Vagina (tissue), 2 donors: ENCODE measurements around the gene RFX4. TPM values are rescaled to one million over a fixed set of nuclear protein-coding genes. Genes with fewer than 3 reads are reported as not detected.

ENCODE experiments used
- DNase-seq, 2 donors: peaks; one replicate each; pipeline ENCODE4 v3.0.0-alpha.2; 2017; ENCODE audit errors: extremely low spot score in 2 of 2
- H3K27ac ChIP-seq: fragments of 200-600 bp; sonication (generic); one replicate; pipeline ENCODE4 v1.5.1; 2019
- H3K27me3 ChIP-seq: fragments of 200-600 bp; sonication (generic); one replicate; pipeline ENCODE4 v1.5.1; 2019
- H3K36me3 ChIP-seq, 2 donors: fragments of 200-600 bp; sonication (generic); one replicate each; pipeline ENCODE4 v1.5.1; 2017 to 2019
- H3K4me1 ChIP-seq: fragments of 200-600 bp; sonication (generic); one replicate; pipeline ENCODE4 v1.5.1; 2019
- H3K4me3 ChIP-seq, 2 donors: fragments of 200-600 bp; sonication (generic); 1 replicate in 1 of 2; 2 replicates in 1 of 2; pipeline ENCODE4 v1.5.1; 2016 to 2019
- H3K9me3 ChIP-seq: fragments of 200-600 bp; sonication (generic); one replicate; pipeline ENCODE4 v1.5.1; 2019
- POLR2A ChIP-seq, 2 donors: fragments of 450-650 bp; IDR thresholded peaks; one replicate each; pipeline ENCODE4 v1.6.1; 2017; ENCODE audit warnings: antibody characterized with exemption in 2 of 2, mild to moderate bottlenecking in 2 of 2, moderate library complexity in 2 of 2
- POLR2AphosphoS5 ChIP-seq, 2 donors: sonication (generic); formaldehyde crosslinking; IDR thresholded peaks; one replicate each; pipeline ENCODE4 v1.9.0; 2017; ENCODE audit warnings: antibody characterized with exemption in 2 of 2, mild to moderate bottlenecking in 2 of 2, low read depth in 1 of 2; ENCODE audit not compliant: insufficient read depth in 1 of 2
- intact Hi-C: fragments of 100-400 bp; cut with DNase I; formaldehyde crosslinking; loops from one replicate; pipeline ENCODE4 v1.15.1; 2023
- total RNA-seq: library from RNA; depleted of rRNA; stranded (reverse); fragments of >200 nt; gene quantifications from one replicate; pipeline ENCODE4 v1.2.3, GENCODE V29; 2016
- TF ChIP-seq, protein P1 (sequence below), 3 experiments: fragments of 450-650 bp in 2 of 3; fragments of 200-600 bp in 1 of 3; sonication (generic) in 1 of 3; IDR thresholded peaks; one replicate each; pipeline ENCODE4 v1.5.1; 2017 to 2019; ENCODE audit warnings: antibody characterized with exemption in 3 of 3, mild to moderate bottlenecking in 2 of 3, moderate library complexity in 2 of 3

RFX4 gene
- total RNA-seq, 1 donor from 2014 or later, result not detected

DNA sequence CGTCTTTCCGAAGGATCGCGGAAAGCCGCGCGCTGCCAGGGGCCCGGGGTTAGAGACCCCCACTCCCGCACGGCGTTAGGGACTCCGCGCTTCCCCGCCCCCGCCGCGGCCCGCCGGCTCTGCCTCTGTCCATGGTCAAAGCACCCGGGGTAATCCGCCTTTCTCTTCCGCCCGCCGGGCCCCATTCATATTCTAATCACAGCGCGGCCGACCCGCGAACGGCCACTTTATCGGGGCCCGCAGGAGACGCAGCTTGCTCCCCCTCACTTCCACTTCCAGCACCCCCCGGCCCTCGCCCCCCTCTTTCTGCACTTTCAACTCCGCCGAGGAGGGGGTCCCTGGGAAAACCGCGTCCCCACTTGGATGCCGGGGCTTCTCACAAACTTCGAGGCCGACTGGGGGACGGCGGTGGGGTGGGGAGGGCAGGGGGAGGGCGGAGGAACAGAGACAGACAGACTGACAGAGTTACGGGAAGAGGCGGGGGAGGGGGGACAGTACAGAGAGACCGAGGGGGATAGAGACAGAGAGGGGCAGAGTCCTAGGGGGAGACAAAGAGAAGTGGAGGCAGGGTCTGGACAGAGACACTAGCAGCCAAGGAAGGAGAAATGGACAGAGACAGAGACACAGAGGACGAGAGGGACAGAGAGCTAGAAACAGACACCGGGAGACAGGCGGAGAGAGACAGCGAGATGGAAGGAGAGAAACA, 1.1 kb upstream of the RFX4 start:
- peaks cover 57% of the 10 kb centered on the region for H3K4me1 ChIP-seq
- intact Hi-C loops, result no loop called here
- no peaks in the 10 kb centered on the region for H3K9me3 ChIP-seq
- DNase-seq, result no peak
- H3K27ac ChIP-seq, result no peak overlapping the region
- H3K4me3 ChIP-seq, result peak overlapping the region in 1 of 2 donors; percentile 28
- no peaks in the 10 kb centered on the region for H3K36me3 ChIP-seq
- peaks cover 21% of the 10 kb centered on the region for H3K27me3 ChIP-seq
- TF ChIP-seq, protein P1, sequence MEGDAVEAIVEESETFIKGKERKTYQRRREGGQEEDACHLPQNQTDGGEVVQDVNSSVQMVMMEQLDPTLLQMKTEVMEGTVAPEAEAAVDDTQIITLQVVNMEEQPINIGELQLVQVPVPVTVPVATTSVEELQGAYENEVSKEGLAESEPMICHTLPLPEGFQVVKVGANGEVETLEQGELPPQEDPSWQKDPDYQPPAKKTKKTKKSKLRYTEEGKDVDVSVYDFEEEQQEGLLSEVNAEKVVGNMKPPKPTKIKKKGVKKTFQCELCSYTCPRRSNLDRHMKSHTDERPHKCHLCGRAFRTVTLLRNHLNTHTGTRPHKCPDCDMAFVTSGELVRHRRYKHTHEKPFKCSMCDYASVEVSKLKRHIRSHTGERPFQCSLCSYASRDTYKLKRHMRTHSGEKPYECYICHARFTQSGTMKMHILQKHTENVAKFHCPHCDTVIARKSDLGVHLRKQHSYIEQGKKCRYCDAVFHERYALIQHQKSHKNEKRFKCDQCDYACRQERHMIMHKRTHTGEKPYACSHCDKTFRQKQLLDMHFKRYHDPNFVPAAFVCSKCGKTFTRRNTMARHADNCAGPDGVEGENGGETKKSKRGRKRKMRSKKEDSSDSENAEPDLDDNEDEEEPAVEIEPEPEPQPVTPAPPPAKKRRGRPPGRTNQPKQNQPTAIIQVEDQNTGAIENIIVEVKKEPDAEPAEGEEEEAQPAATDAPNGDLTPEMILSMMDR (IDR thresholded peaks at IDR 0.05), result no peak
- TF ChIP-seq POLR2AphosphoS5 (IDR thresholded peaks at IDR 0.05; ENCODE audit: insufficient read depth in 1 of 2, low read depth in 1 of 2) (no peak), POLR2A (IDR thresholded peaks at IDR 0.05) (no peak)

DNA sequence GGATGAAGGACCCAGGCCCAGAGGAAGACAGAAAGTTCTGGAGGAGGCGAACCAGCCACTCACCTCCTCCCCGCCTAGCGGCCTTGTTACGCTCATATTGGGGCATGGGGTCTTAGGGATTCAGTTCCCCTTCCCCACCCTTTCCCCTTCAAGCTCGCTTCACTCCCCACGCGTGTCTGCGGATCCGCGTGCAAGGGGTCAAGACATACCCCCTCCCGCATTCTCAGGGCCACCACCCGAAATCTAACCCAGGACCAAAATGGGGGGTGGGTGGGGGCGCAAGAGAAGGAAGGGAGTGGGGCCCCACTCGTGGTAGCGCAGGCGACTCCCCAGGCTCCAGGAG, 584 bp upstream of the RFX4 start:
- Histone ChIP-seq H3K4me3 (peak overlapping the region; percentile 19 to 28), H3K27me3 (peaks cover 24% of the 10 kb centered on the region), H3K4me1 (peaks cover 63% of the 10 kb centered on the region), H3K27ac (no peak overlapping the region), H3K9me3 (no peaks in the 10 kb centered on the region), H3K36me3 (no peaks in the 10 kb centered on the region)
- no peak for DNase-seq
- TF ChIP-seq POLR2A (IDR thresholded peaks at IDR 0.05) (no peak), POLR2AphosphoS5 (IDR thresholded peaks at IDR 0.05; ENCODE audit: insufficient read depth in 1 of 2, low read depth in 1 of 2) (no peak)
- TF ChIP-seq, protein P1 (IDR thresholded peaks at IDR 0.05), result no peak
- intact Hi-C loops, result no loop called here

DNA sequence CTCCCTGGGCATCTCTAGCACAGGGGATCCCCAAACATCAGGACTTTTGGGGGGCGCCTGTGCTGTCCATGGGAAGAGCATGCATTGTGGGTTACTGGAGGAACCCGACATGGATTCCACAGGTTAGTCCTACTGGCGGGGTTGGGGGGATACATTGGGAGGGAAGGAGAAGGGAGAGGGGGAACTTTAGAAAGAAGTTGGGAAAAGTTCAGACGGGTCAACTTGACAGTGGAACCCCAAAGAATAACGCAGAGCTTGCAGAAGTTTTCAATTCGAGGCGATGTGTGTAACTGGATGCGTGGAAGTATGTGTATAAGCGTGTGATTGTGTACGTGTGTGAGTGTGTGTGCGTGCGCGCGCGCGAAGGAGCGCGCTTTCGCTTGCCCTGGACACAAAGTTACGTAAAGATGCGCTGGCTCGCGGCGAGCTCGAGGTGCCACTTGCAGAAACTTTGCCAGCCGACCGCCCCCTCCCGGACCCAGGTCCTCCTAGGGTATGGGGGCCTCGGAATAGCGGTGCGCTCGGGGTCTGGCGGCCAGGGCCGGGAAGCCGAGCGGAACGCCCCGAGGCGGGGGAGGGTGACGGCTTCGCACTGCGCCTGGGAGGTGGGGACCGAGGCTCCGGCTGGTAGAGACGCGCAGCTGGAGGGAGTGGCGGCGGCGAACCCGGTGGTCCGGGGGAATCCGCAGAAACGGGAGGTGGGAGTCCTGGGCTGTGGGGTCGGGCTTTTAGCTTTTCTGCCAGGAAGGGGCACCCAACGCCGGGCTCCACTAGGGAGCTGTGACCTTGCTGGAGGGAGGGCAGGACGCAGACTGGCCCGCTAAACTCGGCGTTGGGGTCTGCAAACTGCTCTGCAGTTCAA, 669 bp downstream of the RFX4 start:
- TF ChIP-seq POLR2AphosphoS5 (IDR thresholded peaks at IDR 0.05; ENCODE audit: insufficient read depth in 1 of 2, low read depth in 1 of 2) (no peak), POLR2A (IDR thresholded peaks at IDR 0.05) (no peak)
- TF ChIP-seq, protein P1 (IDR thresholded peaks at IDR 0.05), result no peak
- no peak overlapping the region for H3K27ac ChIP-seq
- H3K27me3 ChIP-seq, result peaks cover 24% of the 10 kb centered on the region
- H3K4me3 ChIP-seq, result peak overlapping the region; percentile 19 to 28
- intact Hi-C loops, result no loop called here
- H3K4me1 ChIP-seq, result peaks cover 66% of the 10 kb centered on the region
- no peaks in the 10 kb centered on the region for H3K9me3 ChIP-seq
- no peaks in the 10 kb centered on the region for H3K36me3 ChIP-seq
- DNase-seq, result no peak

DNA sequence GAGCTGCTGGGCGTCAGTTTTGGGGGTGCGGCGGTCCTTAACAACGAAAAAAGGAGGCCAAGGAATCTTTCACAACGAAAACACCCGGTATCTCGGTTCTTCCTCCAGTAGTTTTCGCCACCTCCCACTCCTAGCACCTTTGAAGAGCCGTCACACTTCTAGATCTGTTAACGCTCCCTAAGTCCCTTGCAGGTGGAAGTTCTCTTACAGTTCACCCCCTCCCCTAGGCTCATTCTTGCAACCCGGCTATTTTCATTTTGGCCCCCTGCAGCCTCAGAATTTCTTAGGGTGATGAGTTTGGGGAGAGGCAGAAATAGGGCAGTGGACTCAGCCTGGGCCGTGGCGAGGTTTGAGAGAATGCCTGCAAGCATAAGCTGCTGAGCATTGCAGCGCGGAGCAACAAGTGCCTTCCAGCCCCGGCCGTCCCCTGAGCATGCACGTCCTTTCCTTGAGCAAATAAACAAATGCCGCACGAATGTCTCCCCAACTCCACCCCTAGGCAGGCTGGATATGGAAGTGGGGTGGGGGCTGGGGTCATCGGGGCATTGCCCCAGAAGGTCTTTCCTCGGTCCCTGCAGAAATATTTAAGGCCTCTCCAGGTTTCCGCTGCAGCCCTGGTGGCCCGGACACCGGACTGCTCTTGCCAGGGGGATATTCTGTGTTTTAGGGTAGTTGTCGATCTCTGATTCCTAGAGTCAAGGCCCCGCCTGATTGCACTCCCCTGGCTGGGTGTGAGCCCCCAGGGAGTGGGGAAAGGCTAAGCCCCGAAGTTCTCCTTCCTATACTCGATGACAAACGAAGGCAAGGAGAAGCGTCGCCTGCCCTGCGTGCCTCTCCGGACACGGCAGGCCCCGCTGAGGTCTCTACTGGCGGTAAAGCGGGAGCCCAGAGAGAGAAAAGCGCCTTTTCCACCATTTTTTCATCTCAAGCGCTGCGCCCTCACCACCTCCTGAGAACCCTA, 1.6 kb downstream of the RFX4 start:
- peak overlapping the region in 1 of 2 donors; percentile 21 for H3K4me3 ChIP-seq
- intact Hi-C loops, result no loop called here
- no peak for TF ChIP-seq POLR2AphosphoS5 (IDR thresholded peaks at IDR 0.05; ENCODE audit: insufficient read depth in 1 of 2, low read depth in 1 of 2)
- TF ChIP-seq, protein P1 (IDR thresholded peaks at IDR 0.05), result no peak
- TF ChIP-seq POLR2A (IDR thresholded peaks at IDR 0.05), result no peak
- H3K27ac ChIP-seq, result no peak overlapping the region
- H3K36me3 ChIP-seq, result no peaks in the 10 kb centered on the region
- peaks cover 26% of the 10 kb centered on the region for H3K27me3 ChIP-seq
- DNase-seq, result no peak
- no peaks in the 10 kb centered on the region for H3K9me3 ChIP-seq
- H3K4me1 ChIP-seq, result peaks cover 66% of the 10 kb centered on the region
